Right lobe of liver (tissue), 4 donors: Measurements from ENCODE around the gene KLK8.

Source experiments
- CTCF ChIP-seq, 4 donors: fragments of 200-600 bp in 3 of 4; fragments of 450-650 bp in 1 of 4; IDR thresholded peaks; one replicate each; pipeline versions ENCODE4 v1.5.1 to v1.8.0; 2016 to 2022; ENCODE audit warnings: antibody characterized with exemption in 4 of 4, mild to moderate bottlenecking in 2 of 4
- POLR2A ChIP-seq: fragments of 450-650 bp; IDR thresholded peaks from one replicate; pipeline ENCODE4 v1.6.1; 2017; ENCODE audit warnings: antibody characterized with exemption, mild to moderate bottlenecking
- donor health status: DM: no; HTN: no; CAD: no.
- donor health status: DM: no; HTN: no; CAD: no.
- donor health status: DM: no; HTN: yes; CAD: no.

- TF ChIP-seq CTCF (IDR thresholded peaks at IDR 0.05) = no peak
- TF ChIP-seq POLR2A = no peak
Measured at GRCh38 chr19:51000426-51000825, 978 bp downstream of the KLK8 start.
